GM23338 (cell line): Measurements from ENCODE around the gene KIT. TPM values are rescaled to one million over a fixed set of nuclear protein-coding genes. Genes with fewer than 3 reads are reported as not detected.

Experiments
- ATAC-seq: fragments of 200-7000 bp; cut with Tn5 transposase; 3 replicates; pipeline ENCODE4 v1.9.1; 2020
- DNase-seq: peaks from one replicate; pipeline ENCODE4 v3.0.0-alpha.2; 2015; ENCODE audit warnings: low spot score
- H2AFZ ChIP-seq: fragments of 200-600 bp; sonication (generic); 2 replicates; pipeline ENCODE4 v1.8.0; 2016; ENCODE audit warnings: antibody characterized with exemption, mild to moderate bottlenecking, moderate library complexity
- H3F3A ChIP-seq: fragments of 200-600 bp; sonication (generic); replicated peaks from 2 replicates; pipeline ENCODE4 v1.8.0; 2017; ENCODE audit warnings: antibody characterized with exemption, mixed run types, low read depth
- H3K27ac ChIP-seq: fragments of 200-600 bp; sonication (generic); 2 replicates; pipeline ENCODE4 v1.6.1; 2016; ENCODE audit warnings: low read depth
- H3K27me3 ChIP-seq: fragments of 200-600 bp; sonication (generic); 2 replicates; pipeline ENCODE4 v1.8.0; 2016; ENCODE audit warnings: mild to moderate bottlenecking, mixed run types, moderate library complexity; ENCODE audit not compliant: insufficient read depth
- H3K36me3 ChIP-seq: fragments of 200-600 bp; sonication (generic); 2 replicates; pipeline ENCODE4 v1.8.0; 2016; ENCODE audit warnings: mild to moderate bottlenecking; ENCODE audit not compliant: insufficient read depth
- H3K4me1 ChIP-seq: fragments of 200-600 bp; sonication (generic); 2 replicates; pipeline ENCODE4 v1.8.0; 2016; ENCODE audit warnings: mild to moderate bottlenecking, moderate library complexity; ENCODE audit not compliant: insufficient read depth
- H3K4me2 ChIP-seq: fragments of 200-600 bp; sonication (generic); 2 replicates; pipeline ENCODE4 v1.7.1; 2017; ENCODE audit warnings: mixed run types
- H3K4me3 ChIP-seq: fragments of 200-600 bp; sonication (generic); 2 replicates; pipeline ENCODE4 v1.6.1; 2016; ENCODE audit warnings: mixed run types
- H3K79me2 ChIP-seq: fragments of 200-600 bp; sonication (generic); replicated peaks from 2 replicates; pipeline ENCODE4 v1.8.0; 2017; ENCODE audit warnings: mild to moderate bottlenecking; ENCODE audit not compliant: insufficient read depth
- H3K9me2 ChIP-seq: fragments of 200-600 bp; sonication (generic); 2 replicates; pipeline ENCODE4 v1.8.0; 2017; ENCODE audit not compliant: insufficient read depth
- H4K20me1 ChIP-seq: fragments of 200-600 bp; sonication (generic); replicated peaks from 2 replicates; pipeline ENCODE4 v1.8.0; 2017; ENCODE audit warnings: mild to moderate bottlenecking; ENCODE audit not compliant: insufficient read depth
- H3K27ac Mint-ChIP-seq: 2 replicates; pipeline ENCODE4 v1.8.0; 2020; ENCODE audit warnings: inconsistent platforms, mild to moderate bottlenecking, moderate library complexity, mixed read lengths
- H3K27me3 Mint-ChIP-seq: 3 replicates; pipeline ENCODE4 v1.8.0; 2022; ENCODE audit warnings: low read depth, mild to moderate bottlenecking, moderate library complexity, mixed read lengths, inconsistent platforms; ENCODE audit not compliant: insufficient read depth, poor library complexity
- H3K36me3 Mint-ChIP-seq: 3 replicates; pipeline ENCODE4 v1.8.0; 2021; ENCODE audit warnings: low read depth, mild to moderate bottlenecking, inconsistent platforms, moderate library complexity, mixed read lengths
- H3K4me1 Mint-ChIP-seq: 3 replicates; pipeline ENCODE4 v1.8.0; 2020; ENCODE audit warnings: mild to moderate bottlenecking, inconsistent platforms, mixed read lengths
- H3K4me3 Mint-ChIP-seq: 3 replicates; pipeline ENCODE4 v1.8.0; 2021; ENCODE audit warnings: moderate library complexity, mild to moderate bottlenecking, inconsistent platforms, mixed read lengths
- H3K9me3 Mint-ChIP-seq: 3 replicates; pipeline ENCODE4 v1.8.0; 2020; ENCODE audit warnings: moderate library complexity, mild to moderate bottlenecking, inconsistent platforms, mixed read lengths
- CREB1 ChIP-seq: fragments of 250-450 bp; sonication (Bioruptor Pico); IDR thresholded peaks from 2 replicates; pipeline ENCODE4 v1.5.0; 2020; ENCODE audit warnings: low read depth, mild to moderate bottlenecking, moderate library complexity
- CTCF ChIP-seq, 2 experiments: fragments of 200-600 bp in 1 of 2; sonication (generic) in 1 of 2; conservative IDR thresholded peaks; 2 replicates each; pipeline versions ENCODE4 v1.5.1 to v1.6.1; 2016 to 2017; ENCODE audit warnings: antibody characterized with exemption in 2 of 2, low read depth in 2 of 2, mild to moderate bottlenecking in 2 of 2, moderate library complexity in 1 of 2
- EZH2 ChIP-seq: fragments of 200-600 bp; sonication (generic); IDR thresholded peaks from one replicate; pipeline ENCODE4 v1.8.0; 2017; ENCODE audit warnings: antibody characterized with exemption, mild to moderate bottlenecking, low read depth; ENCODE audit not compliant: unreplicated experiment
- EZH2phosphoT487 ChIP-seq: fragments of 200-600 bp; sonication (generic); IDR thresholded peaks from one replicate; pipeline ENCODE4 v1.8.1; 2018; ENCODE audit warnings: antibody characterized with exemption; ENCODE audit not compliant: unreplicated experiment
- JUNB ChIP-seq: IDR thresholded peaks from one replicate; pipeline ENCODE4 v1.6.1; 2016; ENCODE audit warnings: antibody characterized with exemption; ENCODE audit not compliant: unreplicated experiment
- NANOG ChIP-seq: IDR thresholded peaks from 2 replicates; pipeline ENCODE4 v1.6.1; 2016; ENCODE audit warnings: antibody characterized with exemption, borderline replicate concordance
- POLR2AphosphoS5 ChIP-seq: IDR thresholded peaks from 2 replicates; pipeline ENCODE4 v1.6.1; 2016; ENCODE audit warnings: antibody characterized with exemption, low read depth
- ZNF114 ChIP-seq: fragments of 250-450 bp; sonication (Bioruptor Pico); IDR thresholded peaks from 2 replicates; pipeline ENCODE4 v1.5.0; 2020; ENCODE audit warnings: mild to moderate bottlenecking, moderate library complexity
- ZNF331 ChIP-seq: fragments of 250-450 bp; sonication (Bioruptor Pico); IDR thresholded peaks from 2 replicates; pipeline ENCODE4 v1.5.0; 2020; ENCODE audit warnings: low read depth, mild to moderate bottlenecking, moderate library complexity
- polyA plus RNA-seq: library from polyadenylated mRNA; unstranded; fragments of >200 nt; fragmentation: Nextera tagmentation; extraction: Ambion mirVana; gene quantifications from 2 replicates; pipeline ENCODE4 v1.2.1, GENCODE V29; 2016
- total RNA-seq: library from RNA; depleted of rRNA; stranded (reverse); fragments of >200 nt; shearing (Covaris generic); gene quantifications from 2 replicates; pipeline ENCODE4 v1.2.3, GENCODE V29; 2014
- TF ChIP-seq, protein P1 (sequence below): fragments of 250-450 bp; sonication (Bioruptor Pico); IDR thresholded peaks from 2 replicates; pipeline ENCODE4 v1.5.0; 2020; ENCODE audit warnings: mild to moderate bottlenecking, moderate library complexity
- TF ChIP-seq, protein P2 (sequence below): IDR thresholded peaks from 2 replicates; pipeline ENCODE4 v1.6.1; 2016; ENCODE audit warnings: antibody characterized with exemption

The KIT gene
- total and polyA plus RNA-seq, 2 experiments from 2014 or later: 9.0 to 28.4 TPM

DNA sequence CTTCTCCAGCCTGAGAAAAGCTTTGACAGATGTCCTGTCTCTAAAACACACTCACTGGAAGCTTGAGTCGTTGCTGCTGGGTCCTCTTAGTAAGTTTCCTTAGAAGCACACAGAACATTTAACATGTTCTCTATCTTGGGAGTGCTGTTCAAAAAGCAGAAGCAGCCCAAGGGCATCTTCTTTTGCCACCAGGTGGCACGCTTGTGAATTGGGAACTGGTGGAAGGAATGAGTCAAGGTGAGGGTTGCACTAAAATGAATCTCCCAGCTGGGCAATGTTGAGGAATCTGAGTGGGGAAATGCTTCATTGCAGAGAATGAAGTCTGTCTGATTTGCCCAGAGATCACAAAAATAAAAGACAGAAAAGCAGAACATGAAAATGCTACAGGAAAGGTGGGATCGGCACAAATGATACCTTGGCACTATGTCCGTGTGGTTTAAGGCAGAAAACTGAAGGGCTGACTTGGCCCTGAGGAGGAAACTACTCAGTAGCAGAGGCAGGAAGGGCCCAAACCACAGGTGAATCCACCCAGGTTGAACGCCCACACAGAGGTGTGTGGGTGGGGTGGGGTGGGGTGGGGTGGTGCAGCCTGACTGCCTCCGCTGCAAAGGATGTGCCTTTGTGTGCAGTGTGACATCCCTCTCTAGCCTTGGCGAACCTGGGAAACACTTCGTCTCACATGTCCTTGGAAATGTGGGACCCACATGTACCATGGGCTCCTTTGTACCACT, 26.0 kb downstream of the KIT start:
- Histone ChIP-seq H3K27ac (no peak overlapping the region), H3K9me2 (no peaks in the 10 kb centered on the region), H3K4me3 (no peak overlapping the region), H4K20me1 (0 out of 2 replicates have a peak, but pooled peaks cover under 1% of the 10 kb centered on the region), H3F3A (no peaks in the 10 kb centered on the region), H3K4me2 (no peak overlapping the region), H2AFZ (no peak overlapping the region), H3K4me1 (peaks cover 12% of the 10 kb centered on the region), H3K36me3 (no peaks in the 10 kb centered on the region), H3K79me2 (peaks cover 45% of the 10 kb centered on the region), H3K27me3 (no peaks in the 10 kb centered on the region)
- TF ChIP-seq CTCF (conservative IDR thresholded peaks at IDR 0.05; ENCODE audit: low read depth in 2 of 2) (peak; percentile 61 to 63), JUNB (no peak)
- ATAC-seq: peak; percentile 62
- H3K9me3 Mint-ChIP-seq: no peaks in the 10 kb centered on the region
- peak; percentile 56 for DNase-seq
- H3K4me3 Mint-ChIP-seq: no peak overlapping the region
- no peak overlapping the region for H3K27ac Mint-ChIP-seq
- H3K27me3 Mint-ChIP-seq: peaks cover 4% of the 10 kb centered on the region
- 0 out of 3 replicates have a peak, but pooled peaks cover 3% of the 10 kb centered on the region for H3K36me3 Mint-ChIP-seq
- H3K4me1 Mint-ChIP-seq: peaks cover 11% of the 10 kb centered on the region

DNA sequence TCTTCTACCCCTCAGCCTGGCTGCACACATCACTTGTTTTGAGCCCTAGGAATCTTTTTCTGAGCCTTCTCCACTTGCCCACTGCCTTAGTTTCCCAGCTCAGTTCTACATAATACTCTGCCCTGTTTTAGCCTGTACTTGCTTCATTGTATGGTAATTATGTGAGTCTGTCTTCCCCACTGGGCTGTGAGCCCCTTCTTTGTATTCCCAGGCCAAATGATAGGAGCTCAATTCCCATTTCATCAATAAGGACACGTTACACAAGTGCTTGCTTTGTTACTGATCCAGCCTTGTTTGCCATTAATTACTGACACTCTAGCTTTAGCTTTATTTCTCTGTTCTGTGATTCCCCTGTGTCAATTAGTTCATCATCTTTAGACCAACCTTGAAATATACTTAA, 28.1 kb downstream of the KIT start:
- no peak overlapping the region for H3K4me3 Mint-ChIP-seq
- no peak overlapping the region for H3K27ac ChIP-seq
- TF ChIP-seq, protein P1, sequence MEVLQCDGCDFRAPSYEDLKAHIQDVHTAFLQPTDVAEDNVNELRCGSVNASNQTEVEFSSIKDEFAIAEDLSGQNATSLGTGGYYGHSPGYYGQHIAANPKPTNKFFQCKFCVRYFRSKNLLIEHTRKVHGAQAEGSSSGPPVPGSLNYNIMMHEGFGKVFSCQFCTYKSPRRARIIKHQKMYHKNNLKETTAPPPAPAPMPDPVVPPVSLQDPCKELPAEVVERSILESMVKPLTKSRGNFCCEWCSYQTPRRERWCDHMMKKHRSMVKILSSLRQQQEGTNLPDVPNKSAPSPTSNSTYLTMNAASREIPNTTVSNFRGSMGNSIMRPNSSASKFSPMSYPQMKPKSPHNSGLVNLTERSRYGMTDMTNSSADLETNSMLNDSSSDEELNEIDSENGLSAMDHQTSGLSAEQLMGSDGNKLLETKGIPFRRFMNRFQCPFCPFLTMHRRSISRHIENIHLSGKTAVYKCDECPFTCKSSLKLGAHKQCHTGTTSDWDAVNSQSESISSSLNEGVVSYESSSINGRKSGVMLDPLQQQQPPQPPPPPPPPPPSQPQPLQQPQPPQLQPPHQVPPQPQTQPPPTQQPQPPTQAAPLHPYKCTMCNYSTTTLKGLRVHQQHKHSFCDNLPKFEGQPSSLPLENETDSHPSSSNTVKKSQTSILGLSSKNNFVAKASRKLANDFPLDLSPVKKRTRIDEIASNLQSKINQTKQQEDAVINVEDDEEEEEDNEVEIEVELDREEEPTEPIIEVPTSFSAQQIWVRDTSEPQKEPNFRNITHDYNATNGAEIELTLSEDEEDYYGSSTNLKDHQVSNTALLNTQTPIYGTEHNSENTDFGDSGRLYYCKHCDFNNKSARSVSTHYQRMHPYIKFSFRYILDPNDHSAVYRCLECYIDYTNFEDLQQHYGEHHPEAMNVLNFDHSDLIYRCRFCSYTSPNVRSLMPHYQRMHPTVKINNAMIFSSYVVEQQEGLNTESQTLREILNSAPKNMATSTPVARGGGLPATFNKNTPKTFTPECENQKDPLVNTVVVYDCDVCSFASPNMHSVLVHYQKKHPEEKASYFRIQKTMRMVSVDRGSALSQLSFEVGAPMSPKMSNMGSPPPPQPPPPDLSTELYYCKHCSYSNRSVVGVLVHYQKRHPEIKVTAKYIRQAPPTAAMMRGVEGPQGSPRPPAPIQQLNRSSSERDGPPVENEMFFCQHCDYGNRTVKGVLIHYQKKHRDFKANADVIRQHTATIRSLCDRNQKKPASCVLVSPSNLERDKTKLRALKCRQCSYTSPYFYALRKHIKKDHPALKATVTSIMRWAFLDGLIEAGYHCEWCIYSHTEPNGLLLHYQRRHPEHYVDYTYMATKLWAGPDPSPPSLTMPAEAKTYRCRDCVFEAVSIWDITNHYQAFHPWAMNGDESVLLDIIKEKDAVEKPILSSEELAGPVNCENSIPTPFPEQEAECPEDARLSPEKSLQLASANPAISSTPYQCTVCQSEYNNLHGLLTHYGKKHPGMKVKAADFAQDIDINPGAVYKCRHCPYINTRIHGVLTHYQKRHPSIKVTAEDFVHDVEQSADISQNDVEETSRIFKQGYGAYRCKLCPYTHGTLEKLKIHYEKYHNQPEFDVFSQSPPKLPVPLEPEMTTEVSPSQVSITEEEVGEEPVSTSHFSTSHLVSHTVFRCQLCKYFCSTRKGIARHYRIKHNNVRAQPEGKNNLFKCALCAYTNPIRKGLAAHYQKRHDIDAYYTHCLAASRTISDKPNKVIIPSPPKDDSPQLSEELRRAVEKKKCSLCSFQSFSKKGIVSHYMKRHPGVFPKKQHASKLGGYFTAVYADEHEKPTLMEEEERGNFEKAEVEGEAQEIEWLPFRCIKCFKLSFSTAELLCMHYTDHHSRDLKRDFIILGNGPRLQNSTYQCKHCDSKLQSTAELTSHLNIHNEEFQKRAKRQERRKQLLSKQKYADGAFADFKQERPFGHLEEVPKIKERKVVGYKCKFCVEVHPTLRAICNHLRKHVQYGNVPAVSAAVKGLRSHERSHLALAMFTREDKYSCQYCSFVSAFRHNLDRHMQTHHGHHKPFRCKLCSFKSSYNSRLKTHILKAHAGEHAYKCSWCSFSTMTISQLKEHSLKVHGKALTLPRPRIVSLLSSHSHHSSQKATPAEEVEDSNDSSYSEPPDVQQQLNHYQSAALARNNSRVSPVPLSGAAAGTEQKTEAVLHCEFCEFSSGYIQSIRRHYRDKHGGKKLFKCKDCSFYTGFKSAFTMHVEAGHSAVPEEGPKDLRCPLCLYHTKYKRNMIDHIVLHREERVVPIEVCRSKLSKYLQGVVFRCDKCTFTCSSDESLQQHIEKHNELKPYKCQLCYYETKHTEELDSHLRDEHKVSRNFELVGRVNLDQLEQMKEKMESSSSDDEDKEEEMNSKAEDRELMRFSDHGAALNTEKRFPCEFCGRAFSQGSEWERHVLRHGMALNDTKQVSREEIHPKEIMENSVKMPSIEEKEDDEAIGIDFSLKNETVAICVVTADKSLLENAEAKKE (CRISPR knock-in tag): no peak
- no peak for TF ChIP-seq ZNF114 (CRISPR knock-in tag)
- TF ChIP-seq POLR2AphosphoS5: no peak
- TF ChIP-seq, protein P2, sequence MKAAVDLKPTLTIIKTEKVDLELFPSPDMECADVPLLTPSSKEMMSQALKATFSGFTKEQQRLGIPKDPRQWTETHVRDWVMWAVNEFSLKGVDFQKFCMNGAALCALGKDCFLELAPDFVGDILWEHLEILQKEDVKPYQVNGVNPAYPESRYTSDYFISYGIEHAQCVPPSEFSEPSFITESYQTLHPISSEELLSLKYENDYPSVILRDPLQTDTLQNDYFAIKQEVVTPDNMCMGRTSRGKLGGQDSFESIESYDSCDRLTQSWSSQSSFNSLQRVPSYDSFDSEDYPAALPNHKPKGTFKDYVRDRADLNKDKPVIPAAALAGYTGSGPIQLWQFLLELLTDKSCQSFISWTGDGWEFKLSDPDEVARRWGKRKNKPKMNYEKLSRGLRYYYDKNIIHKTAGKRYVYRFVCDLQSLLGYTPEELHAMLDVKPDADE: no peak
- no peak for TF ChIP-seq EZH2
- no peak for TF ChIP-seq ZNF331 (CRISPR knock-in tag)
- no peak for TF ChIP-seq CREB1 (CRISPR knock-in tag)
- TF ChIP-seq NANOG: no peak
- no peak for TF ChIP-seq EZH2phosphoT487

More for the DNA sequence above, 28.1 kb downstream of the KIT start:
- Histone ChIP-seq H3K4me2 (no peak overlapping the region), H3K36me3 (no peaks in the 10 kb centered on the region), H3K9me2 (no peaks in the 10 kb centered on the region), H4K20me1 (peaks cover 4% of the 10 kb centered on the region), H3K79me2 (peaks cover 30% of the 10 kb centered on the region), H3F3A (no peaks in the 10 kb centered on the region), H3K4me3 (no peak overlapping the region), H3K27me3 (no peaks in the 10 kb centered on the region), H2AFZ (no peak overlapping the region), H3K4me1 (no peaks in the 10 kb centered on the region)
- Mint-ChIP-seq H3K9me3 (no peaks in the 10 kb centered on the region), H3K4me1 (peaks cover 2% of the 10 kb centered on the region; the same call in 2 of the 3 replicates), H3K36me3 (0 out of 3 replicates have a peak, but pooled peaks cover 3% of the 10 kb centered on the region), H3K27ac (no peak overlapping the region), H3K27me3 (peaks cover 4% of the 10 kb centered on the region)
- no peak for DNase-seq
- ATAC-seq: no peak
